ENCODE data around the gene TACR1.
"Not testable (repeated sequence)": the region's sequence is repeated elsewhere in the genome, so short reads cannot be mapped to it uniquely, and the experiment has no call there.

The TACR1 gene

DNA sequence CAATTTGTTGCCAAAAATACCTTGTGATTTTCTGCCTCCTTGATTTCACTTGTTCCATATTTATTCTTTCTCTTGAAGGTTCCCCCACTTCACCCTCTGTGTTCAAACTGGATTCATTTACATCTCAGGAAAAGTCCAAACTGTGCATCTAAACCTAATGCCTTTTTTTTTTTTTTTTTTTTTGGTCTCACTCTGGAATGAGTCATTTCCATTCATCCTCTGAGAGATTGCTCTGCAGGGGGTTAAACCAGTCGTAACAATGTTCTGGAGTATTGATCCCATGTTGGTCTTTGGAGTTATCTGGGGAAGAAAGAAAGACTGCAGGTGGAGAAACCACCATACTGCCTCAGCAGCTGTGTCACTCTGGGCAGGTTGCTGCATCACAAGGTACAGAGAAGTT is 119.7 kb downstream of the TACR1 start:
- peak; percentile 38 for DNase-seq

GRCh38 chr2:75077909-75078308 is 121.4 kb downstream of the TACR1 start:
- no peak for DNase-seq

DNA sequence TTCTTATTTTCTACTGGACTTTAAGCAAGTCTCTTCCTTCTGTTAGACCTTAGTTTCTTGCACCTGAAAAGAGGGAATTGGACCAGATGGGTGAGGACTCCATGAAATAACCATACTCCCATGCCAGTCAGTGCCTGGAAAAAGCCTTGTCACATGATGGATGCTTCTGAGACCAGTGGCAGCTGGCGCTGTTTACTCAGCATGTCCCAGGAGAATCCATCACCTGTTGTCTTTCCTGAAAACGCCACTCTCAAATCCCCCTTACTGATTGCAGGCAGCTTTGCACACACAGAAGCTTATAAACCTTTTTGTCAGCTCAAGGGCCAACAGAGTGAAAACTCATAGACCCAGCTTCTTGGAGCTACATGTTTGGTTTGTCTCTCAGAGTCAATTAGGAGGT is 123.2 kb downstream of the TACR1 start:
- no peak for DNase-seq

- no peak for DNase-seq
Measured at GRCh38 chr2:75074708-75075107, 124.6 kb downstream of the TACR1 start.

DNA sequence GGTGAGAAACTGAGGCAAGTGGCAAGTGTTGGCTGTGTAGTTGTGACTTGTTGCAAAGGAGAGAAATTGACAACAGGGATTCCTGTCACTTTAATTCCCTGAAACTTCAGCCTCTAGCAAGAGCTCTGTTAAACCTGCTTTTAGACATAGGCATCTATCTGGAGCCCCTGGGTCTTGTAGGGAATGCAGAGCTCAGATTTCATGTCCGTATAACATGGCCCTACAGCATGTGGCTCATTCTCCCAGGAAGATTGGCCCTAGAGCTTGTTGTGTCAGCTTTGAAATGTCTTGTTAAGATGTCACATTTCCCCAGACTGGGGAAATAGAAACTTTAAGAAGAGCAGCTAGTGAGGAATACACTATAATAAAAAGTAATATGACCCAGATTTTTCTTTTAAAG is 125.1 kb downstream of the TACR1 start:
- DNase-seq = no peak

- no peak for DNase-seq
Measured at GRCh38 chr2:75071766-75072165, 127.6 kb downstream of the TACR1 start.

GRCh38 chr2:75068546-75068945 is 130.8 kb downstream of the TACR1 start:
- DNase-seq = no peak

- DNase-seq = no peak
Measured at GRCh38 chr2:75067506-75067905, 131.8 kb downstream of the TACR1 start.

GRCh38 chr2:75066121-75066902 is 133.0 kb downstream of the TACR1 start:
- no peak for DNase-seq

- no peak for DNase-seq
Measured at GRCh38 chr2:75065402-75066008, 133.8 kb downstream of the TACR1 start.

- DNase-seq = peak; percentile 38
Measured at GRCh38 chr2:75064691-75065396, 134.5 kb downstream of the TACR1 start.

- no peak for DNase-seq
Measured at GRCh38 chr2:75063906-75064305, 135.4 kb downstream of the TACR1 start.

GRCh38 chr2:75058427-75058826 is 140.9 kb downstream of the TACR1 start:
- DNase-seq = no peak

- not testable (repeated sequence) for DNase-seq
Measured at GRCh38 chr2:75057150-75057549, 142.2 kb downstream of the TACR1 start.

DNA sequence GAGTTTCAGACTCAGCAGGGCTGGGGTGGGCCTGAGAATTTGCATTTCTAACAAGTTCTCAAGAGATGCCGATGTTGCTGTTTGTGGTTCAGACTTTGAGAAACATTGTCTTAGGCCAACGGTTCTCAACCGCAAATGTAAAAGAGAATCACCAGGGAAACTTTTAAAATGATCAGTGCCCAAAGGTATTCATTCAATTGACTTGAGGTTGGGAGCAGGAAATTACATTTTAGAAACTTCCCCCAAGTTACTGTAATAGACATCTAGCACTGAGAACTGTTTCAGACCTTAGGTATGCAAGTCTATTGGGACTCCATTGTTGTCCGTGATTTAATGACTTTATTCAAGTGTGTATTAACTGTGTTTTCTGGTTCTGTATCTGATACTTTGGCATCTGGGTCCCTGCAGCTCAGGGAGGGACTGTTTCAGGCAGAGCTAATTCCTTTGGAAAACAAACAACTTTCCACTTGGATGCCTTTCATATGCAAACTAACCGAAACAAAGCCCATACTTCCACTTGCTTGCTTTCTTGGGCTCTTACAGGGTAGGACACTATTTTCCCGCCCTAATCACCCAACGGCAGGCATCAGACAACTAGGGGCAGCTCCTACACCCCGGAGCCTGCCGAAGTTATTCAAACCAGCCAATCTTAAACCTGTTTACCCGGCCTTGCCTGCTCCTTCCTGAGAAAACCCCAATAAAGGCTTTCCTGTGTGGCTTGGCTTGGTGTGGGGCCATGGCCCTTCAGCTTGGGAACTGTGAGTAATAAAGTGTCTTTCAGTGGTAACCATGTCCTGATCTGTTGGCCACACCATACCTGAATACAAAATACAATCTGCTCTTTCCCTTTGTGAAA is 143.3 kb downstream of the TACR1 start:
- peak; percentile 73 for DNase-seq

DNA sequence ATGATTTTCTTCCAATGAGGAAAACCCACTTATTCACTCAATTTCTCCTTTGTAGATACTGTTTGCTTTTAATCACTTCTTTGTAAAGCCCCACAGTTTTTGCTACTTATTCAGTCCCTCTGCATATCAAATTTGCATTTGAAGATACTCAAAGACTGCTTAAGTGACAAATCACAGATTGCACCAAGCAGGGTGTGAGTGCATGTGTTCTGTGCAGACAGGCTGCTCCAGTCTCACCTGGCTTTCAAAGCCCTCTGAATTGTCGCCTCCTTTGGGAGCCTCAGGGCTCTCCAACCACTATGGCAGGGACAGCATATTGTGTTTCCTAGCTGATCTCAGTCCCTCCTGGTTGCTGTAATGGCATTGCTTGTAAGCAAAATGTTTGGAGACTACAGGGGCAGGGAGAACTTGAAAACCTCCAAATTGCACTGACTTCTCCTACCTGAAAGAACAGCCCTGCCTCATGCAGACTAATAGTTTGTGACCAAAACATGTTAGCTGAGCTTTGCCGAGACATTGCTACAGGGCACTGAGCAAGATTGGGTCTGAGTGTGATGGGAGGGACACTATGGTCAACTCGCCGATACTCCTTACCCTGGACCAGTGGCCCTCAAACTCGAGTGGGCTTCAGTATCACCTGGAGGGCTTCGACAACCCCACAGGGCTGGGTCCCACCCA is 144.0 kb downstream of the TACR1 start:
- DNase-seq = no peak

- DNase-seq = no peak
Measured at GRCh38 chr2:75054296-75054695, 145.0 kb downstream of the TACR1 start.

DNA sequence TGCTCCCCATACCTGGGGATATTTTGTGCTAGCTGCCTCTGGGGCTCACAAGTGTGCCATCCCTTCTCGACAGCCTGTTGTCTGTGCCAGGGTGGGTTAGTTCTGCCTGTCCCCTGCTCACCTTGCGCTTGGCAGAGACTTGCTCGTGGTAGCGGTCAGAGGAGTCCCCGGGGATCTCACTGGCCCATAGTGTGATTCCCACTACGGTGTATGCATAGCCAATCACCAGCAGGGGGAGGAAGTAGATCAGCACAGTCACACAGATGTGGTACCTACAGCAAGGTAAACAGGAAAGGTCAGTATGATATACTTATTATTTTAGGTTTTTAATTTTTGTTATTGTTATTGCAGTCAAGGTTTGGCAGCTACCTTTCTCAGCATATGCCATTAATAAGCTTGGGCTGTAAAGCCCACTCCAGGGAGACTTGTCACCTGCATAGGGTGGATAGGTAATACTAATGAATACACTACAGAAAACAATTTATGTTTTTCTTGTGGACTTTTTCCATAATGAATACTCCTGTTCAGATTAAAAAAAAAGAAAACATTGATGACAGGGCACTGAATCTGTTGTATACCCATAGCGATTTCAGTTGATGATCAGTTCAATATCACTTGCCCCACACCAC is 145.7 kb downstream of the TACR1 start:
- no peak for DNase-seq

DNA sequence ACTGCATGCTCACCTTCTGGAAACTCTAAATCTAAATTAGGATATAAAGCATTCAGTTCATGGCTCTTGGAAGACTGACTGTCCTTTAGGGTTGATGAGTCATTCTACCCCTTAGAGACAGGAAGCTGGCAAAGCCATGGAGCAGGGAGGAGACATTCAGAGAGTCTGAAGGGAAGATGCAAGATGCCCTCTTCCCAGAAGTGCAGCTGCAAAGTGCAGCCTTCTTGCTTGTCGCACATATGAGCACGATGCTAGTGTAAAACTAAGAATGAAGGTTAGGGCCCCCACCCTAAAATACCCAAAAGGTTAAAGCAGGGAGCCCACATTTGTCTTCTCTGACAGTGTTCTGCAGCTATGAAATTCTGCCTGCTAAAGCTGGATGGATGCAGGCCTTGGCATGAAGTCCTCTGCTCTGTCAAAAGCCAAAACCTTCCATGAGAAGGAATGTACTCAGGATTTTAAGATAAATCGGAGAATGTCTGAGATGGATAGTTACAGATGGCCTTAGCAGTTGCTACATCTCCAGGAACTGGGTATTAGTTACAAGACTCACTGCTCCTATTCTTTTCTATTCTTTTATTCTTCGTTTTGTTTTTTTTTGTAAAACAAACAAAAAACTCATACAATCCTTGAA is 151.2 kb downstream of the TACR1 start:
- DNase-seq = peak; percentile 81

DNA sequence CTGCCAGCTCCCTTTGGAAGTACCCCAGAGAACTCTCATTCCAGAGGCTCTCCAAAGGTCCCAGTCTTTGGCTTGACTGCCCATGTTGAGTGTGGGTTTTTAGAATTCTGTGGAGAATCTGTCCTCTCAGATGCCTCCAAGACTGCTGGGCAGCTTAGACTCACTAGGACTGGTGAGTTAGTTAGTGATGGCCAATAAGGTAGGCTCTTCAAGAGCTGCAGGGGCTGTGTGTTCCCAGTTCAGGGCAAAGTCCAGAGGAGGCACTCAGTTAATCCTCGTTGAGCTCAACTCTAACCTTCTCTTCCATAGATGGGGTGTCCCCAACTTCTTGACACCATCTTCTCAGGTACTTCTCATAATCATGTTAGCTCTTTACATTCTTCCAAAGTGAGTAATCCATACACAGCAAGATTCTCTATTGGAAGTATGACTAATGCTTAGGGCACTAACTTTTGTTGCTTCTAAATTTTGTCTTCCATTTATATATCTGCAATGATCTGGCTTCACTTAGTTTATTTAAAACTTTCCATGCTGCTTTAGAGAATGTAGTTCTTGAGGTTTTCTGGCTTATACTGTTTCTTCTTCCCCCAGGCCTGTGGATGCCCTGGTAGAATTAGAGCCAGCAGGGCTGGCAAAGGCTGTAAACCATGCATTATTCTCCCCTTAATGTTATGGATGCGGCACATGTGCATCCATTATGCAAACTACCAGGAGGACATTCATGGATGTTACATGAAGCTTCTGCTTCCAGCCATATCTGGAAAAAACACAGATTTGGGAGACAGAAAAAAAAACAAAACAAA is 151.9 kb downstream of the TACR1 start:
- DNase-seq = peak; percentile 72
